ENCODE results near the gene JMJD1C.

DNA sequence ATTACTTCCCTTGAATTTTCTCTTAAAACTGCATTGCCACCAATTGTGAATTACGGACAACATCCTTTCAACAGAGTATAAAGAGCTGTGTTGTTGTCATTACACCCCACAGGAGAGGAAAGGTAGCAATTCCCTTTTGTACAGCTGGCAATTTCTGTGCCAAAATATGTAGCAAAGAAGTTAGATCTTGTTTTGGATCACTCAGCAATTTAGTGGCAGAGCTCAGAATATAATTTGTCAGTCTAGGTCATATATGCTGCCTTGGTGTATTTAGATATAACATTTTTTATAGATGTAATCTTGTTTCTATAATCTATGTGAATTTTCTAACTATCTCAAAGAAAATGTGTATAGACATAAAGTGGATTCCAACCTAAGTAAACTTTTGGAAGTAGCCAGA, 293.9 kb downstream of the JMJD1C start:
- TF ChIP-seq, protein P1, sequence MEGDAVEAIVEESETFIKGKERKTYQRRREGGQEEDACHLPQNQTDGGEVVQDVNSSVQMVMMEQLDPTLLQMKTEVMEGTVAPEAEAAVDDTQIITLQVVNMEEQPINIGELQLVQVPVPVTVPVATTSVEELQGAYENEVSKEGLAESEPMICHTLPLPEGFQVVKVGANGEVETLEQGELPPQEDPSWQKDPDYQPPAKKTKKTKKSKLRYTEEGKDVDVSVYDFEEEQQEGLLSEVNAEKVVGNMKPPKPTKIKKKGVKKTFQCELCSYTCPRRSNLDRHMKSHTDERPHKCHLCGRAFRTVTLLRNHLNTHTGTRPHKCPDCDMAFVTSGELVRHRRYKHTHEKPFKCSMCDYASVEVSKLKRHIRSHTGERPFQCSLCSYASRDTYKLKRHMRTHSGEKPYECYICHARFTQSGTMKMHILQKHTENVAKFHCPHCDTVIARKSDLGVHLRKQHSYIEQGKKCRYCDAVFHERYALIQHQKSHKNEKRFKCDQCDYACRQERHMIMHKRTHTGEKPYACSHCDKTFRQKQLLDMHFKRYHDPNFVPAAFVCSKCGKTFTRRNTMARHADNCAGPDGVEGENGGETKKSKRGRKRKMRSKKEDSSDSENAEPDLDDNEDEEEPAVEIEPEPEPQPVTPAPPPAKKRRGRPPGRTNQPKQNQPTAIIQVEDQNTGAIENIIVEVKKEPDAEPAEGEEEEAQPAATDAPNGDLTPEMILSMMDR (IDR thresholded peaks at IDR 0.05): no peak
- TF ChIP-seq POLR2A (IDR thresholded peaks at IDR 0.05): no peak
